ENCODE measurements around the gene HPGD. TPM values are rescaled to one million over a fixed set of nuclear protein-coding genes. Genes with fewer than 3 reads are reported as not detected.

Gene HPGD
- polyA plus RNA-seq, 1 donor (not counting 4 experiments of a cell fraction or from before 2014, with no cell fraction given) = 0.75 TPM

- H2AFZ ChIP-seq (ENCODE audit: control insufficient read depth, low read length) = no peak overlapping the region
- no peak overlapping the region for H3K4me3 ChIP-seq (ENCODE audit: control insufficient read depth in 2 of 3, extremely low read depth in 1 of 3, insufficient read depth in 2 of 3, low read depth in 1 of 3, low read length in 3 of 3)
- dilution Hi-C loops (cut with MboI; ENCODE audit: extremely low pct_ligation_motif_present, low sequenced_read_pairs) = no loop called here
- H4K20me1 ChIP-seq (ENCODE audit: control insufficient read depth, extremely low read depth, insufficient read depth, low read length) = no peaks in the 10 kb centered on the region
- FAIRE-seq (no peak), DNase-seq (ENCODE audit: low read depth, low spot score) (no peak)
- no peaks in the 10 kb centered on the region for H3K79me2 ChIP-seq (ENCODE audit: control insufficient read depth, insufficient read depth, low read length)
- no peak overlapping the region for H3K4me2 ChIP-seq (ENCODE audit: control insufficient read depth, extremely low read depth, insufficient read depth, low read depth, low read length)
- no peaks in the 10 kb centered on the region for H3K9me1 ChIP-seq (ENCODE audit: control insufficient read depth, extremely low read depth, insufficient read depth, low read length)
- no peaks in the 10 kb centered on the region for H3K36me3 ChIP-seq (ENCODE audit: control insufficient read depth in 2 of 2, extremely low read depth in 1 of 2, insufficient read depth in 2 of 2, low read length in 2 of 2)
- no peaks in the 10 kb centered on the region for H3K27me3 ChIP-seq (ENCODE audit: control insufficient read depth, extremely low read depth, insufficient read depth, low read length)
- no peak overlapping the region for H3K9ac ChIP-seq (ENCODE audit: control insufficient read depth, extremely low read depth, insufficient read depth, low read length)
- no peak for TF ChIP-seq EZH2 (IDR thresholded peaks at IDR 0.05; ENCODE audit: low read length)
- no peak for TF ChIP-seq CTCF (optimal IDR thresholded peaks at IDR 0.05 in 1 of 3, IDR thresholded peaks at IDR 0.05 in 1 of 3, conservative IDR thresholded peaks at IDR 0.05 in 1 of 3; ENCODE audit: extremely low read depth in 1 of 3, insufficient read depth in 2 of 3, low read length in 3 of 3)
- H3K27ac ChIP-seq (ENCODE audit: control insufficient read depth, insufficient read depth, low read length) = no peak overlapping the region
- H3K4me1 ChIP-seq (ENCODE audit: control insufficient read depth, extremely low read depth, insufficient read depth, low read length) = no peaks in the 10 kb centered on the region
- no peaks in the 10 kb centered on the region for H3K9me3 ChIP-seq (ENCODE audit: control insufficient read depth, low read depth, low read length)
Measured at GRCh38 chr4:174475528-174475927, 46.8 kb downstream of the HPGD start.

GRCh38 chr4:174474457-174475075, 47.7 kb downstream of the HPGD start:
- no peak for DNase-seq (ENCODE audit: low read depth, low spot score)

More at GRCh38 chr4:174474457-174475075, 47.7 kb downstream of the HPGD start:
- H3K9me1 ChIP-seq (ENCODE audit: control insufficient read depth, extremely low read depth, insufficient read depth, low read length) = no peaks in the 10 kb centered on the region
- no peaks in the 10 kb centered on the region for H4K20me1 ChIP-seq (ENCODE audit: control insufficient read depth, extremely low read depth, insufficient read depth, low read length)
- no peaks in the 10 kb centered on the region for H3K27me3 ChIP-seq (ENCODE audit: control insufficient read depth, extremely low read depth, insufficient read depth, low read length)
- no peak overlapping the region for H3K27ac ChIP-seq (ENCODE audit: control insufficient read depth, insufficient read depth, low read length)
- H3K4me2 ChIP-seq (ENCODE audit: control insufficient read depth, extremely low read depth, insufficient read depth, low read depth, low read length) = no peak overlapping the region
- no peak overlapping the region for H3K9ac ChIP-seq (ENCODE audit: control insufficient read depth, extremely low read depth, insufficient read depth, low read length)
- TF ChIP-seq CTCF (optimal IDR thresholded peaks at IDR 0.05 in 1 of 3, IDR thresholded peaks at IDR 0.05 in 1 of 3, conservative IDR thresholded peaks at IDR 0.05 in 1 of 3; ENCODE audit: extremely low read depth in 1 of 3, insufficient read depth in 2 of 3, low read length in 3 of 3) (no peak), EZH2 (IDR thresholded peaks at IDR 0.05; ENCODE audit: low read length) (no peak)
- no peak overlapping the region for H2AFZ ChIP-seq (ENCODE audit: control insufficient read depth, low read length)
- FAIRE-seq = no peak
- H3K79me2 ChIP-seq (ENCODE audit: control insufficient read depth, insufficient read depth, low read length) = no peaks in the 10 kb centered on the region
- no peaks in the 10 kb centered on the region for H3K9me3 ChIP-seq (ENCODE audit: control insufficient read depth, low read depth, low read length)
- H3K36me3 ChIP-seq (ENCODE audit: control insufficient read depth in 2 of 2, extremely low read depth in 1 of 2, insufficient read depth in 2 of 2, low read length in 2 of 2) = no peaks in the 10 kb centered on the region
- H3K4me3 ChIP-seq (ENCODE audit: control insufficient read depth in 2 of 3, extremely low read depth in 1 of 3, insufficient read depth in 2 of 3, low read depth in 1 of 3, low read length in 3 of 3) = no peak overlapping the region
- H3K4me1 ChIP-seq (ENCODE audit: control insufficient read depth, extremely low read depth, insufficient read depth, low read length) = no peaks in the 10 kb centered on the region
- dilution Hi-C loops (cut with MboI; ENCODE audit: extremely low pct_ligation_motif_present, low sequenced_read_pairs) = no loop called here

Measured in keratinocyte (primary cell).